ENCODE results near the gene NTRK3.

Gene NTRK3

GRCh38 chr15:87939848-87940457 lies 316.6 kb downstream of the NTRK3 start:
- DNase-seq (ENCODE audit: low spot score), result no peak

GRCh38 chr15:87938031-87938430 lies 318.5 kb downstream of the NTRK3 start:
- no peak for DNase-seq (ENCODE audit: low spot score)

- no peak for DNase-seq (ENCODE audit: low spot score)
Observed at GRCh38 chr15:87935583-87935982, 321.0 kb downstream of the NTRK3 start.

DNA sequence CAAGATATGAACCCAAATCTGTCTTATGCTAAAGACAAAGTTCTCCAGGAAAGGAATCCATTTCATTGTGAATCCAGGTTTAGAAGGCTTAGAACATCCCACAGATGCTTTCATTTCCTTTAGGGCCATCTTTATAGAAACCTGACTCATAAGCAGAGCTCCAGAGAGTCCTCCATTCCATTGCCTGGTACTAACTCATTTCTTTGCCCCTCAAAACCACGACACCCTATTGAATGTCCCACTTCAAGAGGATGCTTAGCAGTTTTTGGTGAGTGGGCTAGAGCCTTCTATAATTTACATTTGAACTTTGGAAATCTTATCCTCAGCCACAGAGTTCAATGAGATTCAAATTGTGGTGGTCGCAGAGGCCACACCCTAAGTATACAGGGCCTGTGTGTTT lies 325.0 kb downstream of the NTRK3 start:
- no peak for DNase-seq (ENCODE audit: low spot score)

DNA sequence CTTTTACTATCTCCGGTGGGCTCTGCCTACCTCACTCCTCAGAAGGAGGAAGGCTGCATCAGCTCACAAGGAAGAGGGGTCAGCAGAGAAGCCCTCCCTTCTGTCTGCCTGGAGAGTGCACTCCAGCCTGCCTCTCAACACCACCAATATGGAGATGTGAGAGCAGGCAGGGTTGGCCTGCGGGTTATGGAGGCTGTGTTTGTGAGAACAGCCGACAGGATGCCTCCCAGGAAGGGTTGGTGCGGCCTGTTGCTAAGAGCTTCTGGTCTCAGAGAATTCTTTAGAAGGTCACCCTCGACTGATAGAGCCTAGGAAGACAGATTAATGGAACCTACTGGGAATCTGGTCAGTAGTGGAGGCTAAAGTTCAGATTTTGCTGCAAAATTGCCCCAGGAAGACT lies 326.1 kb downstream of the NTRK3 start:
- no peak for DNase-seq (ENCODE audit: low spot score)

- DNase-seq (ENCODE audit: low spot score), result no peak
Observed at GRCh38 chr15:87929841-87930240, 326.7 kb downstream of the NTRK3 start.

GRCh38 chr15:87924433-87924832 lies 332.1 kb downstream of the NTRK3 start:
- no peak for DNase-seq (ENCODE audit: low spot score)

DNA sequence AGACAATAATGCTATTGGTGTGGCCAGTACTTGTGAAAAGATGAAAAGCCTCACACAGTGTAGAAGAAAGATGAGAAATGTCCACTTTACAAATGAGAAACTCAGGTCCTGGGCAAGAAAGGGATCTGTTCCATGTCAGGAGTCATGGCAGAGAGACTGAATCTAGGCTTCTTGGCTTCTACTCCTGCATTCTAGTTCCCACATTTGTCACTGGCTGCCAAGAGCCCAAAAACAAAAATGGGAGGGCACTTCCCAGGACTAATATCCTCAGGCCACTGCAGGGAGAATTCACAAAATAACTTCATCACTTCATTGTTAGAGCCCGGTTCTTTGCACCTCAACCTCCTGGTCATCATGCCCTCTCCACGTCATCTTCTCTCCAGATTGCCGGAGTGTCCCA lies 337.5 kb downstream of the NTRK3 start:
- DNase-seq (ENCODE audit: low spot score), result no peak

- no peak for DNase-seq (ENCODE audit: low spot score)
Observed at GRCh38 chr15:87917480-87917879, 339.1 kb downstream of the NTRK3 start.

DNA sequence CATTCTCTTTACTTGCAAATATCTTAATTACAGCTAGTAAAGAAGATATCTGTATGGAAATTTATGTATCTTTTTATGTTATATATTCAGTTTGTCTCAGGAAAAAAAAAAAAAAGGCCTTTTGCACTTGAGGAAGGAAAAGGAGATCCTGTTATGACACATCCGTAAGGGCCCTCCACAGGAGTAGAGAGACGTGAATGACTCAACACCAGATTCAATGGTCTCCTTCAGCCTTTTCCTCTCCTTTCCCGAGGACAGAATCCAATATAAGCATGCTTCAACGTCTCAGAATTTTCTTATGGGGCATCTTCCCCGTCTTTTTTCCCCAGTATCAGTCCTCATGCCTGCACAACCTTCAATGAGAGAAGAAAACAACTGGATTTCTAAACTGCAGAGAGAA lies 340.3 kb downstream of the NTRK3 start:
- DNase-seq (ENCODE audit: low spot score), result no peak

GRCh38 chr15:87910301-87910700 lies 346.2 kb downstream of the NTRK3 start:
- DNase-seq (ENCODE audit: low spot score), result no peak

DNA sequence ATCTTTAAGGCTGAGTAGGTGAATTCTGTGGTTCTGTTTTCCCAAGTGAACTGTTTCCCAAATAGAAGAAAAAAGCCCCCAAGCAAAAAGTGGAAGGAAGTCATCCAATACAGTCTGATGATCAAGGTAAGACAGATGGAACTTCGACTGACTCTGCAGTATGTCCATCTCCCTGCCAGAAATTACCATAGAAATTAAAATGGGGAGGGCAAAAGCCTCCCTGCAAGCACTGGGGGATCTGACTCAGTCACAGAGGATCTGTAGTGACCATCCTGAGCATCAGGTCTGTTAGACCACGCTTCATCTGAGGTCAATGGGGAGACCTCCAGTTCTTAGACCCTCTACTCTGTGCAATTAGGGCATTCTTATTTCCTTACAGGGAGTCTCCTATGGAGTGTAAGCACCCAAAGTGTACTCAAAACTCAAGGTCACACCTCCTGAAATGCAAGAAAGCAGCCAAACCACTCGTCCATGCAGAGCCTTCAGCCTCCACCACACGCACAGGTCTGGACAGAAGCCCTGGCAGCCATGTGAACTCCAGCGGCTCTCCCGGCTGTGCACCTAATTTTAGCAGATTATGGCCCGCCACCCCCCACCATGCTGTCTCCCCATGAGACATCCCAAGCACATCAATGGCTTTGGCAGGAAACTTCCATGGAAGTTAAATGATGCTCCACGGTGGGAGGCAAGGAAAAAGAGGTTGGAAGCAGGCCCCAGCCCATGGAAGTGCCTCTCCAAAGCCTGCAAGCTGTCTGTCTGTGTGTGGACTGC lies 348.7 kb downstream of the NTRK3 start:
- no peak for DNase-seq (ENCODE audit: low spot score)

GRCh38 chr15:87906444-87906843 lies 350.1 kb downstream of the NTRK3 start:
- no peak for DNase-seq (ENCODE audit: low spot score)

DNA sequence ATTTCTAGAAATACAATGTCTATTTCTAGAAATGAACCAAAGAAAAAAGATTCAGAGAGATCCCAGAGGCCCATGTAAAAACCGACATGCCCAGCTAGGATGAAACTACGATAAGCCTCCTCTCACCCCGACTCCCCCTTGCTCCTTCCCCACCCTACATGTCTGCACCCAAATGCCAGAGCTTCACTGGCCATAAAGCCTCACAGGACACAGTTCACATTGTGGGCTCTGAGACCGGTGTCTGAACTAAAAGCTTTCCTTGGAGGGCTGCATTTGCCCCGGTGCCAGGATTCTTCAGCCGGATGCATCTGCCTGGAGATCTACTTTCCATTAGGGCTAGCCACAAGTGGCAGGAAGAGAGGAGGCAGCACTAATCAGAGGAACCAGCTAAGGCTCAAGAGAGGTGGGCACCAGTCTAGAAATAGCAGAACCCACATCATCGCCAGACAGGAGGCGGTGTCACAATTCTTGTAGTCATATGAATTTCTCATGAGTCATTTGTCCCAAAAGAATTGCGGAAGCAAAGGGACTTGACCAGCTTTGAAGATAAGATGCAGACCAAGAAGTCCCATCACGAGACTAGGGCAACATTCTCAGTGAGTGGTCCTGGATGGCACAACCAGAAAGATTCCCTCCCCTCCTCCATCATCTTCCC lies 353.6 kb downstream of the NTRK3 start:
- no peak for DNase-seq (ENCODE audit: low spot score)

DNA sequence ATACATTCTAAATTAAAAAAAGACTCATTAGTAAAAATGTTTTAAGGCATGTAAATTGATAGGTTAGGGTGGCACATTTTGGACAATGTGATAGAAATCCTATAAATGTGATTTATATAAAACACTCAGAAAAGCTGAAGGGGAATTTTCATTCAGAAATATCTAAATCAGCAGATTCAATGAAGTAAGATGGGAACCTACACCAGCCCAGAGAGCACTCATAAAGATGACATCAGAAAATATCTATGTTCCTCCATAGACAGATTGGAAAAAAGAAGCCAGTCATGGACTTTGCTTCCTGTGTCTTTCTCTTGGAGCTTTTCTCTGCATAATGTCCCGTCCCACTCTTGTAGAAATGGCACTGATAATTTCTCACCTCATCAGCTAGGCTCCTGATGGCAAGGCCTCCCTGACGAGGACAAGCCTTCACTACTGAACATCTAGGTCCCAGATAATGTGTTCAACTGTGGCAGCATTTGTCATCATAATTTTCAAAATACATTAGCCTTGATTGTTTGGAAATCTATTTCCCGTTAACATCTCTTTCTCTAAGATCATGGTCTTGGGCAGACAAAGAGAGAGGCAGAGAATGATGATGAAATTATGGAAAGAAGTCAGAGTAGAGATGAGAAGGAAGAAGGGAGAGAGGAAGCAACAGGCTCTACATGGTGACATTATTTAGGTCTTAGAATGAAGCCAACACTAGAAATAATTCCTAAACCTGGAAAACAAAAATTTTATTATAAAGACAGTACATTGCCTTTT lies 354.4 kb downstream of the NTRK3 start:
- DNase-seq (ENCODE audit: low spot score), result no peak

DNA sequence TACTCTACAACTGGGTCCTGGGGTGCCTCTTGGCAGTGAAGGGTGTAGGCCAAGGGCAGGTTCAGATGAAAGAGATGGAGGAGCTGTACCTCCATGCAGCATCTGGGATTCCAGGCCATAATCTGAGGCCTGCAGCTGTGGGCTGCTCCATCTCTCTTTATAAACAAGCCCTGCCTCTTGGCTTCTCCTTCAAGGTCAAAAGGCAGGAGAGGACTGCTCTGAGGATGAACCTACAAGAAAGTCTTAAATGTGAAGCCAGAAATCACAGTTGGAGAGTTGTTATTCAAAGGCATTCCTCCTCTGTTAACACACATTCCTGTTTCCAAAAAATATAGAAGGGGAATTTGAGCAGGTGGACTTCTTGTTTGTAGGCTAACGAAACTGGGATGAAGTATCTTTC lies 355.5 kb downstream of the NTRK3 start:
- DNase-seq (ENCODE audit: low spot score), result no peak

DNA sequence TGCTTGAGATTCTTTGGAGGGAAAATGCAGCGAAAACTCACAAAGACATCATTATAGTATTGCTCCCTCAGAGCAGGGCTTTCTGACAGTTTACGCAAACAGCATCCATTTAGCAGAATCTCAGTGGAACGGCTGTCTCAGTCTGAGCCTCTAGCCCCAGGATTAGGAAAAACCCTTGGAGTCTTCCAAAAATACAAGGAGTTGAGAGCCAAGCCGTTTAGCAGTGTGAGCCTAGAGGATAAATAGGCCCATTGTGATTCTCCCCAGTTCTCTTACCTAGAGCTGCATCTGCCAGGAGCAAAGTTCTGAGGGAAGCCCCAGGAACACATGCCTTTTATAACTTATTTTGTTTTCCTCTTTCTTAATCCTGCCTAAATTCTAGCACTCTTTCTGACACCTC lies 359.6 kb downstream of the NTRK3 start:
- no peak for DNase-seq (ENCODE audit: low spot score)

- DNase-seq (ENCODE audit: low spot score), result no peak
Observed at GRCh38 chr15:87887177-87887576, 369.4 kb downstream of the NTRK3 start.

GRCh38 chr15:87881026-87881425 lies 375.5 kb downstream of the NTRK3 start:
- DNase-seq (ENCODE audit: low spot score), result no peak

GRCh38 chr15:87877822-87878542 lies 378.6 kb downstream of the NTRK3 start:
- DNase-seq (ENCODE audit: low spot score), result no peak

GRCh38 chr15:87877114-87877810 lies 379.3 kb downstream of the NTRK3 start:
- no peak for DNase-seq (ENCODE audit: low spot score)
